ENCODE results near the gene FYN.
"Not testable (repeated sequence)": the region's sequence is repeated elsewhere in the genome, so short reads cannot be mapped to it uniquely, and the experiment has no call there.

The FYN gene

GRCh38 chr6:111850295-111850937, 22.8 kb downstream of the FYN start:
- no peak for DNase-seq

- DNase-seq: no peak
Observed at GRCh38 chr6:111849298-111849697, 24.0 kb downstream of the FYN start.

DNA sequence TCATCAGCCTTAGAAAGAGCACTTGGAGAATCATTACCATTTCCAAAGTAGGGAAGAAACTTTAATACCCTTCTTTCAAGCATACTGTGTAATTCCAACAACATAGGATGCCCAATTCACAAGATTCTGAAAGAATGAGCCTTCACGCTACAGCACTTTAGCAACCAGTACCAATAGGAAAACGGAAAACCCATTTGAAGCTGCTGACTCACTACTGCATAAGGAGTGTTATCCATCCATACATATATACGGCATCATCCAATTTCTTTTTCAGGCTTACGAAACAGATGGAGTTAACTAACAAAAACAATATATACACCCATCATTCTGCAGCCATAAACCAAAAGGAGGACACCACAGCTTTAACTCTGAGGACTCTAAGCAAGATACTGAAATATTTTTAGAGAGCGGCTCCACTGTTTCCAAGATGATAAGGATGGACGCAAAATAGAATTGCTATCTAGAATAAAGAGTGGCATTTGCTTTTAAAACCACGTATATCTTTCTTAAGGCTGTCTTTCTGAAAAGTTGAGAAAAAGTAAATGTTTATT, 24.9 kb downstream of the FYN start:
- DNase-seq: no peak

DNA sequence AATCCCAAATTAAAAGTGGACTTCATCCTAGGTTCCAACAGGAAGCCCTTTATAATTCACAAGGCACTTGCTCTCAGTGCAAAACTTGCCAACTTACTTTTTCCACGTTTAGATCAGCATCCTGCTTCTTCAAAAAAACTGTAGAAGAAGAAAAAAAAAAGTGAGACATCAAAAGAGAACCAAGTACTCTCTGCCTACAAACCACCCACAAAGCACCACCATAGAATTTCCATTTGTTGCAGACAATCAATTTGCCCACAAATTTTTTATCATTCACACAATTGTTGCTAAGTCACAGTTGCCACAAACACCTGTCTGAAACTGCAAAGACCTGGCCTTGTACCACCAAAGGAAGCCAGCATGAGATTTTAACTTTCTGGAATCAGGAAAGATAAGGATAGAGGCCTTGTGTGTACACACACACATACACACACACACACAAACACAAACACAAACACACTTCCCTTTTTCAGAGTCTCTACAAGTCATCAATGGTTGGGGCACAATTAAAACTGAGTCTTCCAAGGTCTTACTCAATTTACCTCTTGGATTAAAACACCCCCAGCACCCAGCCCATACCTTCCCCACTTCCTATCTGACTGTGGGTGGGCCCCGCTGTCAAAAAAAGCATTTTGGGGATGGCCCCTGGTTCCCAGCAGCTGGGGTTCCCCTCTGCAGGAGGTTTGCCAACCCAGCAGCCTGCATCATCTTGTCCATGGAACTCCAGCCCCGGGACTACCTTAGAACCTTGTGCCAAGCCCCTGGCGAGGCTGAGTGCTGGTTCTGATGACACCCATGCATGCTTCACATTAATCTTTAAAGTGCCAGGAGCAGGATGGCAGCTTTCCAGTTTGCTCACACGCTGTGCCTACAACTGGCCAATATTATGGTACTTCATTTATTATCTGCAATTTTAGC, 26.5 kb downstream of the FYN start:
- DNase-seq: no peak

GRCh38 chr6:111846066-111846465, 27.2 kb downstream of the FYN start:
- no peak for DNase-seq

- DNase-seq: no peak
Observed at GRCh38 chr6:111845441-111845871, 27.8 kb downstream of the FYN start.

DNA sequence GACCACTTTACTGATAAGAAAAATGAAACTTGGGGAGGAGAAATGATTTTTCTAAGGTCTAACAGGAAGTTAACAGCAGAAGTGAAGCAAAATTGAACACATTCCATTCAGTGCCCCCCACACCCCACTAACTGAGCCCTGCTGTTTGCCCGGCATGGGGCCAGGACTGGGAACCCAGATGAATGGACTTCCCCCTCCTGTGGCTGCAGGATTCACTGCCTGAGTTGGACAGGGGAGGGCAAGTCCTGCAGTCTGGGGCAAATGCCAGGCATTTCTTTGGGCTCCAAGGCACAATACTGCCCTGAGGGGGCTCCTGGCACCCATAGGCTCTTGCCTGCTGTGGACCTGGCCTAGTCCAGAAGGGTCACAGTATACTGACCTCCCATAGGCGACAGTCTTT, 28.3 kb downstream of the FYN start:
- DNase-seq: no peak

- no peak for DNase-seq
Observed at GRCh38 chr6:111844376-111844775, 28.9 kb downstream of the FYN start.

- no peak for DNase-seq
Observed at GRCh38 chr6:111843347-111844147, 29.7 kb downstream of the FYN start.

GRCh38 chr6:111842891-111843290, 30.4 kb downstream of the FYN start:
- DNase-seq: no peak

GRCh38 chr6:111842271-111842822, 30.9 kb downstream of the FYN start:
- no peak for DNase-seq

- DNase-seq: no peak
Observed at GRCh38 chr6:111841822-111842221, 31.4 kb downstream of the FYN start.

DNA sequence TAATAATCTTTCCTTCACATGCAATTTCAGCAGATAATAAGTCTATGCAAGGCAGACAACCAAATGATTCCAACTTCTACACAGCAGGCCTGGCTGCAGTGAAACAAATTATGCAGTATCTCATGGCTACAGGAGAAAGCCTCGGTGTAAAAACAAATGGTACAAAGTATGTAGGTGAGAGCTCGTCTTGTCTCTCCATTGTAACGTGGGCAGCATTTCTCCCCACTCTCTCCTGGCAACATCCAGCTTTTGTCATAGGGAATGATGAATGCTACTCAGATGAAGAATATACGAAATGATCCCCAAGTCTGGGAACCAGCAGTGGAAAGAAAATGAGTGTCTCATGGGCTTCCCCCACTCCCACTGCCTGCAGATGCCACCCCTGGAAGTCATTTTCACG, 32.4 kb downstream of the FYN start:
- DNase-seq: no peak

GRCh38 chr6:111838749-111839484, 34.3 kb downstream of the FYN start:
- DNase-seq: no peak

GRCh38 chr6:111837641-111838500, 35.4 kb downstream of the FYN start:
- no peak for DNase-seq

DNA sequence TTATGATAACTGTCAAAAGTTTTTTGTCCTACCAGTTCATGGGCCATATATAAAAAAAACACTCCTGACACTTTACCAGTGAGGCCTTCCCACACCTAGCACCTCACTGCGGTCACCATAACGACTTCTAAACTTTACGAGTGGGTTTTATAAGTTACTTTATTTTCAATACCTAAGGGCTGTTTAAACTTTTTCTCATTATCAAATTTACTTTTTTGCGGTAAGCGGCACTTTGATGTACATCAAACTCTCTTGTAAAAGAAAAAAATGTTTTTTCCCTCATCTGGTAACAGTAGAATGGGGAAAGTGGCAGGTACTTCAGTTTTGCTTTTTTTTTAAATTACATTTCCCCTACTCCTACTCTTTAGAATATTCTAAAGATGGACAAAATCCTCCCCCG, 36.2 kb downstream of the FYN start:
- DNase-seq: no peak

- no peak for DNase-seq
Observed at GRCh38 chr6:111835807-111836206, 37.4 kb downstream of the FYN start.

DNA sequence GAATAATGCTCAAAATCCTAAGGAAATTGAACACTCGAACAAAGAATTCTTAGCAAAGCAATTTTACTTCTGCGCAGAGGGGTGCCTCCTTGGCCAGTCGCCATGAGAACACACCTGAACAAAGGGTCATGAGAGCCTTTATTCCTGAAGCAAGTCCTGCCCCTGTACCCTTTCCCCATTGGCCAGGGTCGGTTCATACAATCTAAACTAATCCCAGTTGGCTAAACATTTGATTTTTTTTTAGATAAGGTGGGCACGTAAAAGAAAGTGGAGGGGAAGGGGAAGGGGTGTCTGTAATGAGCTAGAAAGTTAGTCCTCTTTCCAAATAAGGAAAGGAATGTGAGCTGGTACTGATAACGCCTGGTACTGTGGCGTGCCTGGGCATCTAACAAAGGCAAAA, 37.9 kb downstream of the FYN start:
- DNase-seq: not testable (repeated sequence)

DNA sequence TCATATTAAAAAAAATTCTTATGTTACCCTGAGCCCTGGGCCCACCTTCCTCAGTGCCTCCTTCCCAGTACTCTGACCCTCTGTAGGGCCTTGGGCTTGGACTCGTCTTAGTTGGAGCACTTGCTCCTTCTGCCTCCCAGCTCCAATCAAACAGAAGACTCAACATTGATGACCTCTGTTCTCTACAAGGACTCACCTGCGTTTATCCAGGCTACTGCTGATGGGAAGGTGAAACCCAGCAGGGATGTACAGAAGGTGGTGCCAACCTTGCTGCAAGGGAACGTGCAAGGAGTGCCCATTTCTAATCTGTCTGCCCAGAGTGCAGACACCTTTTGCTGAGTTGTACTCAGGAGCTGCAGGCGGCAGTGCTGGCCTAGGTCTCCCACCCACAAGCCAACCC, 38.9 kb downstream of the FYN start:
- no peak for DNase-seq

GRCh38 chr6:111832833-111833418, 40.3 kb downstream of the FYN start:
- DNase-seq: no peak

GRCh38 chr6:111831408-111831807, 41.8 kb downstream of the FYN start:
- no peak for DNase-seq
